NCI-H1436 treated with DMSO at 0.1 percent for 48 hours (cell line): ENCODE data around the gene NSFL1C.
"Not testable (repeated sequence)": the region's sequence is repeated elsewhere in the genome, so short reads cannot be mapped to it uniquely, and the experiment has no call there.

ENCODE experiments used
- DNase-seq: peaks from one replicate; lab custom pipeline; 2025; lab: John Stamatoyannopoulos, UW

The NSFL1C gene

DNA sequence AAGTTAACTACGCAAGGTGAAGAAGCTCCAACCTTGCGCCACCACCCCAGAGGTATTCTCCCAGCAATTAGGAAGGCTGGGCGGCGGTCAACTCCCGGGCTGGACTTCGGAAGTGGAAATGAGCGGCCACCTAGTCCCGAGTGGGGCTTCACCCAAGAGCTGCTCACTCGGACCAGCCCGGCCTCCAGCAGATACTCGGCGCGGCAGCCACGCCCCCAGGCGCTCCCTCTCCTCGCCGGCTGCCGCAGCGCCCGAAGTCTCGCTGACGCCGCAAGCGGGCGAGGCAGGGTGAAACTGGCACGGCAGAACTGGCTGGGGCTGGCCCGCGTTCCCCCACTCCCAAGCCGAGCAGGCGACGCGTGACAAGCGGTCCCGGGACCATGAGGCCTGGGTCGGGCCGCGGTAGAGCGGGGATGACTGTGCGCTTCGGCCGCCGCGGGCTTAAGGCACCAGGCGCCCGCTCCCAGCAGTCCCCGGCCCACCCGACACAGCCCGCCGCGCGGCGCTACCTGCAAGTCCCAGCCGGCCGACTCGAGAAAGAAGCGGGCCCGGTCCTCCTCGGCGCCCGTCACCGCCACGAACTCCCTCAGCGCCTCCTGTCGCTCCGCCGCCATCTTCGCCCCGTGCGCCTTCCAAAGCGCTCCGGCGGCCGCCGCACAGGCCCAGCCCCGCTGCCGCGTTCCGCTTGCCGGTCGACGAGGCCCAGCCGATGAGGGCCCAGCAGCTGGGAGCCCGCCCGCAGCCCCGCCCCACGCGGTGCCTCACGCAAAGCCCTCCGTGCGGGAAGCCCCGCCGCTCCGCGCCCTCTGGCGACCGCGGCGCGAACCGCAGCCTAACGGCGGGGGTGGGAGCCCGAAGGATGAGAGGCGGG, at the start of gene NSFL1C:
TSS of gene NSFL1C (minus strand) at position 639 of the 871 bp plus-strand sequence. CDS start at position 614, 25 bp downstream.
- peak; percentile 59 for DNase-seq

DNA sequence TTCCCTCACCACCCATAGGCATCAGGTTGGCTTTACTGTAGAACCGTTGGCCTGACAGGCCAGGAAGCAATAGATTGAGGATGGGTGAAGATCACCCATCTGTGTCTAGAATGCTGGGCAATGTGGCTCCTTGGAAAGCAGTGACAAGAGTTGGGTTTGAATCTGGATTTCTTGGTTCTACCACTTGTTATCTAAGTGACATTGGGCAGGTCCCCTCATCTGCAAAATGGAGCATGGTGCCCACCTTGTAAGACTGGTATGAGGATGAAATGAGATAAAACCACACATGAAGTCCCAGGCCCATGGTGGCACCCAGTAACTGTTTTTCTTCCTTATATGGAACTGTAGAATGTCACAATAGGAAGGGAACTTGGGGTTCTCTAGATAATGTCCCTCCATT, 47.2 kb upstream of the NSFL1C start:
- no peak for DNase-seq

DNA sequence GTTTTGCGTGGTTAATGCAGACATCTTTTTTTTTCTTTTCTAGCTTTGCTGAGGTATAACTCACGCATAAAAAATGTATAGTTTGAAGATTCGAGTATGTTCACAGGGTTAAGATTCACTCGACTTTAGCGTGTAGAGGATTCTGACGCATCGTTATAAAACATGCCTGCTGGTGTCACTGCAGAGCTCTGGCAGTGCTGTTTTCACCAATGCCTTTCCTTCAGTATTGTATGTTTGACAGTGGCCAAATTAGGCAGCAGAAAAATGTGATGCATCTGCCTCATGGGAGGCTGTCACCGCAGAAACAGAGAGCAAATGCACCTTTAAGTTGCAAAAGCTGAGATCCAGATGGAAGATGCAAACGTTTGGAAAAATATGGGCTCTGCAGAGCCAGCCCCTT, 42.6 kb upstream of the NSFL1C start:
- no peak for DNase-seq

GRCh38 chr20:1508574-1508973, 41.9 kb upstream of the NSFL1C start:
- DNase-seq = no peak

DNA sequence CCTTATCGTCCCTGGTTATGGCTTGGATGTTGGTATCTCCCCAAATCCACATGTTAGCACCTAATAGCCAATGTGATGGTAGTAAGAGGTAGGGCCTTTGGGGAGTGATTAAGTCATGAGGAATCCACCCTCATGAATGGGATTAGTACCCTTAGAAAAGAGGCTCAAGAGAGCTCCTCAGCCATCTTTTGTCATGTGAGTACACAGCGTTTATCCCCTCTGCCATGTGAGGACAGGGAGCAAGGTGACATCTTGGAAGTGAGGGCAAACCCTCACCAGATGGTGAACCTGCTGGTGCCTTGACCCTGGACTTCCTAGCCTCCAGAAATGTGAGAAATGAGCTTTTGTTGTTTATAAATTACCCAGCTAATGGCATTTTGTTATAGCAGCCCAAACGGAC, 40.6 kb upstream of the NSFL1C start:
- no peak for DNase-seq

DNA sequence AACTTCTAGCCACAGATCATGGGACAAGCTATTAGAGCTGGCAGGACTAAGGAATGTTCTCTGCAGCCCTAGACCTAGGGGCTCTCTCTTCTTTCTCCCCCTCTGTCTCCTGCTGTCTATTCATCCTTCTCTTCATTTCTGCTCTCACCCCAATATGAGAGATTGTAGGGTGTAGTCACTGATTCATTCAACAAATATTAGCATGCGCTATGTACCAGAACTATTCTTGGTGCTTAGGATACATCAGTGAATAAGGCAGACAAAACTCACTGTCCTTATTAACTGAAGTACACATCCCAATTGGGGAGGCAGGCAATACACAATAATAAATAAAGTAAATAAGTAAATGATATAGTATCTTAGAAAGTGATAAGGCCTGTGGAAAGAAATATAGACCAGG, 39.2 kb upstream of the NSFL1C start:
- DNase-seq = no peak

DNA sequence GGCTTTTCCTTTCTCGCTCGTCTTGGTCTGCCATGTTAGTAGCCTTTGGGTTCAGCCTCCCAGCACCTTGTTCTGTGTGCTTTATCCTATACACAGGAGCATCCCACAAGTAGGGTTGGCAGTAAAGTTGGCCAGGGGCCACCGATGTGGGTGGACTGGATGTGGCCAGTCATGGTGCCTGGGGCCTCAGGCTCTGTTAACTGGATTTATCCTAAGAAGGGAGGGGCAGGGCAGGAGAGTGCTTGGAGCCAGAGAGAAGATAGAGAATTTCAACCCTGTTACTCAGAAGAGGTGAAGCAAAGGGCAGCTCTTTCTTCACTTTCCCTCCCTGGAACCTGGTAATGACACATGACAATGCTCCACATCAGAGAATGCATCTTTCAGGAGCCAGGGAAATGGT, 38.7 kb upstream of the NSFL1C start:
- no peak for DNase-seq

GRCh38 chr20:1503564-1504227, 37.0 kb upstream of the NSFL1C start:
- peak; percentile 25 for DNase-seq

DNA sequence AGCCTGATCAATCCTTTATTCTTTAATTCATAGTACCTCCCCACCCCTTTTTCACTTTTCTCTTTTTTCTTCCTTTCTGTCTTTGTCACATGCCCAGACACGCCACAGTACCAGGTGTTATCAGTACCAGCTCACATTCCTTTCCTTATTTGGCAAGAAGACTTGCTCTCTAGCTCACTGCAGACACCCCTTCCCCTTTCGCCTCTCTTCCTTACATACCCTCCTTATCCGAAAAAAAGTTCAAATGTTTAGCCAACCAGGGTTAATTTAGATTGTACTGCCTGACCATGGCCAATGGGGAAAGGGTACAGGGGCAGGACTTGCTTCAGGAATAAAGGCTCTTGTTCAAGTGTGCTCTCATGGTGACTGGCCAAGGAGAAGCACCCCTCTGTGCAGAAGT, 33.8 kb upstream of the NSFL1C start:
- no peak for DNase-seq

- DNase-seq = no peak
Observed at GRCh38 chr20:1499528-1500420, 33.1 kb upstream of the NSFL1C start.

DNA sequence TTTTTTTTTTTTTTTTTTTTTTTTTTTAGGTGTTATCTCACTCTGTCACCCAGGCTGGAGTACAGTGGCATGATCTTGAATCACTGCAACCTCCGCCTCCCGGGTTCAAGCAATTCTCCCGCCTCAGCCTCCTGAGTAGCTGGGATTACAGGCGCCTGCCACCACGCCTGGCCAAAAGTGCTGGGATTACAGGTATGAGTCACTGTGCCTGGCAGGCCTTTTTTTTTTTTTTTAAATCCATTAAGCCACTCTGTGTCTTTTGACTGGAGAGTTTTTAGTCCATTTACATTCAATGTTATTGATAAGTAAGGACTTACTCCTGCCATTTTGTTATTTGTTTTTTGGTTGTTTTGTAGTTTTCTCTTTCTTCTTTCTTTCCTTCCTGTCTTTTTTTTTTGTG, 30.7 kb upstream of the NSFL1C start:
- DNase-seq = not testable (repeated sequence)

GRCh38 chr20:1496930-1497329, 30.3 kb upstream of the NSFL1C start:
- no peak for DNase-seq

DNA sequence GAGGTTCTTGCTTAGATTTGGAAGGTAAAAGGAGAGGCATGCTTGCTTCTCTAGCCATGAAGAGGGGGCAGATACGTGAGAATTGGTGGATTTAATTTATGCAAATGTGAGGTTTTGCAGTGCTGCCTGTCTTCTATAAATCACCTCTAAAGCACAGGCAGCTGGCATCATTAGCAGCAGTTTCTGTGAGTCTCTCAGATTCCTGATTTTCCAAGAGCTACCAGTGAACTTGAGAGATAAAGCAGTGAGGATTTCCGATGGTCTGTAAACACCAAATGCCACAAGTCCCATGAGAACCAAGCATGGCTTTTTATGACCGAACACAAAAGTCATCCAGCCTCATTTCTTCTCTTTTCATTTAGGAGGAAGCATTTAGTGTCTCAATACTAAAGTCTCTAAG, 27.8 kb upstream of the NSFL1C start:
- no peak for DNase-seq

DNA sequence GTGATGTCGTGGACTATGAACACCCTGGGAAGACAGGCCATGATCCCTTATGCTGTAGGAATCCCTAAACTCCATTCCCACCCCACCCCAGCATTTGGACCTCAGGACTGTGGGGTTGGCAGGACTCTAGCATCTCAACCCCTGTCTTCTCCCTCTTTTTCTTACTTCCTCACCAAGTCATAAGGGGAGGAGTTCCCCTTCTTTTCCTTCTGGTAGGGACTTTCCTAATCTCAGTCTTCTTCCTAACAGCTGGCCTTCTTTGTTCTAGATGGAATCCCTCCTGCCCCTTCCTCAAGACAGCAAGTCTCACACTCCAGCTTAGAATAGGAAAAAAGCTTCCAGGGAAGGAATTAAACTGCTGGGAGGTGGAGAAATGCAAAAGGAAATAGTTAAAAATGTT, 26.9 kb upstream of the NSFL1C start:
- DNase-seq = no peak

- DNase-seq = no peak
Observed at GRCh38 chr20:1491860-1492642, 25.4 kb upstream of the NSFL1C start.

- DNase-seq = no peak
Observed at GRCh38 chr20:1491281-1491840, 24.7 kb upstream of the NSFL1C start, which contains the start of gene SIRPB2. Gene SIRPB2 (minus strand): TSS chr20:1491420. CDS start chr20:1491359, 61 bp downstream.

DNA sequence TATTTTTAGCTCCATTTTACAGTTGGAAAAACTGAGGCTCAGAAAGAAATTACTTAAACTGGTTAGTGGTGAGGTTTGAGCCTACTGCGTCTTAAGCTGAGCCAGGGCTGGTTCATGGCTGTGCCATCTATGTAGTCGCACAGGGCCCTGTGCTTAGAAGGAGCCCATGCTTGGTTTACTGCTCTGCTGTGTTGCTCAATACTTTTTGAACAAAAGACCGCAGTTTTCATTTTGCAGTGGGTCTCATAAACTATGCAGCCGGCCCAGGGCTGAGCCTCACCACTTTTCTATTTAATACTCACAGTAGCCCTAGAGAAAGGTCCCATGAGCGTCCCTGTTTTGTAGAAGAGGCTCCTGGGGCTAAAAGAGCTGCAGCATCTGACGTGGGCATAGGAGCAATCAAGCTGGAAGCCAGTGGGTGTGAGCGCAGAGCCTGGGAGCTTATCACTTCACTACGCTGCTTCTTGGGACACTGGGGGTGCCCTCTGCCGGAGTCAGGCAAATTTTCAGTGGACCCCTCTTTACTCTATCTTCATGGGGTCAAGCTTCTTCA, 24.1 kb upstream of the NSFL1C start:
- no peak for DNase-seq

- DNase-seq = no peak
Observed at GRCh38 chr20:1489764-1490436, 23.3 kb upstream of the NSFL1C start.

GRCh38 chr20:1489325-1489724, 22.7 kb upstream of the NSFL1C start:
- no peak for DNase-seq

DNA sequence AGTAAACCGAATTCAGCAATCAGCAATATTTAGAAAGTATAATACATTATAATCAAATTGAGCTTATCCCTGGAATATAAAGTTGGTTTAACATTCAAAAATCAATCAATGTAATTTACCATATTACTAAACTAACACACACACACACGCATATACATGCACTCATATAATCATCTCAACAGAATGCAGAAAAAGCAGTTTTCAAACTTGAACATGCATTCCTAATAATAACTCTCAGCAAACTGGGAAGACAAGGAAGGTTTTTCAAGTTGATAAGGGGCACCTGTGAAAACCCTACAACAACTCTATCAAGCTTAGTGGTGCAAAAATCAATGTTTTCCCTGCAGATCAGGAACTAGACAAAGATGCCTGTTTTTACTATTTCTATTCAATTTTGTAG, 19.9 kb upstream of the NSFL1C start:
- no peak for DNase-seq
